ENCODE data around the gene FOXP4. TPM values are rescaled to one million over a fixed set of nuclear protein-coding genes. Genes with fewer than 3 reads are reported as not detected.

Gene FOXP4
- total RNA-seq, 2 experiments from 2014 or later = 6.3 to 26.3 TPM

- no peak for DNase-seq (ENCODE audit: low spot score)
- Histone ChIP-seq H3K4me1 (ENCODE audit: insufficient read depth, low read length, poor library complexity, severe bottlenecking) (no peaks in the 10 kb centered on the region), H3K27ac (ENCODE audit: low read depth, low read length, poor library complexity, severe bottlenecking) (no peak overlapping the region), H3K9me3 (ENCODE audit: low read length) (no peaks in the 10 kb centered on the region), H3K4me3 (ENCODE audit: low read depth, low read length, poor library complexity, severe bottlenecking) (no peak overlapping the region), H3K9me2 (ENCODE audit: insufficient read depth, low read length) (no peaks in the 10 kb centered on the region), H3K79me2 (ENCODE audit: insufficient read depth, low read depth, low read length) (no peaks in the 10 kb centered on the region), H4K20me1 (ENCODE audit: insufficient read depth, low read length) (no peaks in the 10 kb centered on the region; the same call in 1 of the 2 replicates), H2AFZ (ENCODE audit: low read length) (no peak overlapping the region), H3K36me3 (ENCODE audit: insufficient read depth, low read length) (peaks cover 32% of the 10 kb centered on the region), H3K4me2 (ENCODE audit: low read length) (no peak overlapping the region)
- POLR2A ChIA-PET = no interaction called here
- TF ChIP-seq CTCF (conservative IDR thresholded peaks at IDR 0.05; ENCODE audit: low read length) (no peak), EZH2phosphoT487 (IDR thresholded peaks at IDR 0.05; ENCODE audit: borderline replicate concordance, low read depth, low read length) (no peak)
- CTCF ChIA-PET (ENCODE audit: unreplicated experiment) = no interaction called here
- no TSS peak for BruUV-seq (replicated peaks)
- intact Hi-C loops (cut with micrococcal nuclease; ENCODE audit: unreplicated experiment) = no loop called here
These were observed 22.6 kb downstream of the FOXP4 start for GRCh38 chr6:41568585-41569384.

- BruUV-seq (replicated peaks) = no TSS peak
- Histone ChIP-seq H4K20me1 (ENCODE audit: insufficient read depth, low read length) (no peaks in the 10 kb centered on the region; the same call in 1 of the 2 replicates), H3K79me2 (ENCODE audit: insufficient read depth, low read depth, low read length) (no peaks in the 10 kb centered on the region), H3K4me2 (ENCODE audit: low read length) (no peak overlapping the region), H3K27ac (ENCODE audit: low read depth, low read length, poor library complexity, severe bottlenecking) (no peak overlapping the region), H3K36me3 (ENCODE audit: insufficient read depth, low read length) (peaks cover 32% of the 10 kb centered on the region), H3K4me3 (ENCODE audit: low read depth, low read length, poor library complexity, severe bottlenecking) (no peak overlapping the region), H2AFZ (ENCODE audit: low read length) (no peak overlapping the region), H3K9me2 (ENCODE audit: insufficient read depth, low read length) (no peaks in the 10 kb centered on the region), H3K9me3 (ENCODE audit: low read length) (no peaks in the 10 kb centered on the region), H3K4me1 (ENCODE audit: insufficient read depth, low read length, poor library complexity, severe bottlenecking) (no peaks in the 10 kb centered on the region)
- ChIA-PET POLR2A (no interaction called here), CTCF (ENCODE audit: unreplicated experiment) (no interaction called here)
- TF ChIP-seq CTCF (conservative IDR thresholded peaks at IDR 0.05; ENCODE audit: low read length) = no peak
- TF ChIP-seq EZH2phosphoT487 (IDR thresholded peaks at IDR 0.05; ENCODE audit: borderline replicate concordance, low read depth, low read length) = no peak
- intact Hi-C loops (cut with micrococcal nuclease; ENCODE audit: unreplicated experiment) = no loop called here
- DNase-seq (ENCODE audit: low spot score) = no peak
These were observed 24.1 kb downstream of the FOXP4 start for GRCh38 chr6:41570259-41570615.

GRCh38 chr6:41571021-41571780 lies 25.0 kb downstream of the FOXP4 start:
- CTCF ChIA-PET (ENCODE audit: unreplicated experiment) = no interaction called here

More at GRCh38 chr6:41571021-41571780, 25.0 kb downstream of the FOXP4 start:
- intact Hi-C loops (cut with micrococcal nuclease; ENCODE audit: unreplicated experiment) = no loop called here
- TF ChIP-seq CTCF (conservative IDR thresholded peaks at IDR 0.05; ENCODE audit: low read length) = no peak
- TF ChIP-seq EZH2phosphoT487 (IDR thresholded peaks at IDR 0.05; ENCODE audit: borderline replicate concordance, low read depth, low read length) = no peak
- no peak overlapping the region for H3K27ac ChIP-seq (ENCODE audit: low read depth, low read length, poor library complexity, severe bottlenecking)
- H3K9me3 ChIP-seq (ENCODE audit: low read length) = no peaks in the 10 kb centered on the region
- no peaks in the 10 kb centered on the region for H3K79me2 ChIP-seq (ENCODE audit: insufficient read depth, low read depth, low read length)
- no peak overlapping the region for H3K4me3 ChIP-seq (ENCODE audit: low read depth, low read length, poor library complexity, severe bottlenecking)
- H4K20me1 ChIP-seq (ENCODE audit: insufficient read depth, low read length) = no peaks in the 10 kb centered on the region; the same call in 1 of the 2 replicates
- no TSS peak for BruUV-seq (replicated peaks)
- no peak overlapping the region for H3K4me2 ChIP-seq (ENCODE audit: low read length)
- H3K36me3 ChIP-seq (ENCODE audit: insufficient read depth, low read length) = peaks cover 25% of the 10 kb centered on the region; the same call in 1 of the 2 replicates
- DNase-seq (ENCODE audit: low spot score) = no peak
- POLR2A ChIA-PET = no interaction called here
- H2AFZ ChIP-seq (ENCODE audit: low read length) = no peak overlapping the region
- H3K4me1 ChIP-seq (ENCODE audit: insufficient read depth, low read length, poor library complexity, severe bottlenecking) = no peaks in the 10 kb centered on the region
- H3K9me2 ChIP-seq (ENCODE audit: insufficient read depth, low read length) = no peaks in the 10 kb centered on the region

Data from OCI-LY7 (cell line).